ENCODE measurements around the gene HEY2.
A peak's percentile ranks its signal among the peaks of the same experiment; 100 is the strongest.

HEY2 gene

DNA sequence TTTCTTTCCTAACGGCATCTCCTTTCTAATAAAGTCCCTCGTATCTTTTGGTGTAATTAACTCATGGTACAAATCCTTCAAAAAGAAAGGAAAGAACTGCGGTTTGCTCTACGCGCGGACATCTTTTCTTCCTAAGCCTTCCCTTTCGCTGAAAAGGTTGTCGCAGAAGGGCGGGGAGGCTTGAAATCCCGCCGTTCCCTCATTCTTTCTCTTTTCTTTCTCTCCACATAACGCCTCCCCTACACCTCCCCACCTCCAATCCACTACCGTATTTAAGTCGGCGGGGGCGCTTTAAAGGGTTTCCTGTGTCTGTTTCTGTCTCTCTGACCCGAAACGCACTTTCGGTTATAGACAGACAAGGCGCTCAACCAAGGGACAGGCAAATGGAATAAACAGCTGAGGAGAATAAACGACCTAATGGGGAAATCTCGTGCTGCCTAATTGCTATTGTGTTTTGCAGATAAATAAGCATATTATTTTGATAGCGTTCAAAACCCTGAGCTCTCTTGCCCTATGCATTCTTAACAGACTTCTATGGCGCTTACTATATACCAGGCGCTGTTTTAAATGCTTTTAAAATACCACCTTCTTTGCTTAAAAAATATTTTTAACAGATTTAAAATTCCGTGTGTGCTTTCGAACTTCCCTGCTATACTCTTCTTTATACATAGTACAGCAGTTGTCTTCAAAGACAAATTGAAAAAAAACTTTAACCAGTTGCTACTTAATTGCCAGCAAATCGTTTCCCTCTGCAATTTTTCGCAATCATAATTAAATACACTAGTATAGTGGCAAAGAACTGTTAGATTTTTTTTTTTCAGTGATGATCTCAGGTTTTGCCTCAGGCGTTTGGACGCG, 2.5 kb upstream of the HEY2 start (continued):
- TF ChIP-seq AEBP2 (tag by site-specific recombination; IDR thresholded peaks at IDR 0.05; ENCODE audit: borderline replicate concordance) (no peak), ZBTB1 (tag by site-specific recombination; IDR thresholded peaks at IDR 0.05) (no peak), ZNF514 (tag by site-specific recombination; IDR thresholded peaks at IDR 0.05) (no peak), OSR2 (tag by site-specific recombination; IDR thresholded peaks at IDR 0.05) (peak; percentile 77; the same call in 1 of the 2 replicates), ZNF37A (tag by site-specific recombination; IDR thresholded peaks at IDR 0.05) (no peak), ZNF16 (tag by site-specific recombination; IDR thresholded peaks at IDR 0.05; ENCODE audit: low read depth) (no peak), ZFP3 (tag by site-specific recombination; IDR thresholded peaks at IDR 0.05; ENCODE audit: low read depth) (no peak), ZNF510 (tag by site-specific recombination; IDR thresholded peaks at IDR 0.05; ENCODE audit: insufficient replicate concordance) (no peak), HOXD13 (CRISPR knock-in tag; IDR thresholded peaks at IDR 0.05; ENCODE audit: borderline replicate concordance) (no peak; the same call in 1 of the 2 replicates), ZNF112 (tag by site-specific recombination; IDR thresholded peaks at IDR 0.05) (no peak), ZNF292 (tag by site-specific recombination; IDR thresholded peaks at IDR 0.05; ENCODE audit: borderline replicate concordance, low read depth) (no peak), ZNF302 (tag by site-specific recombination; IDR thresholded peaks at IDR 0.05; ENCODE audit: low read depth) (no peak), ZNF19 (tag by site-specific recombination; IDR thresholded peaks at IDR 0.05; ENCODE audit: low read depth) (no peak), ZNF624 (tag by site-specific recombination; IDR thresholded peaks at IDR 0.05) (no peak), PRDM1 (tag by site-specific recombination; IDR thresholded peaks at IDR 0.05) (peak; percentile 90), ZNF274 (IDR thresholded peaks at IDR 0.05; ENCODE audit: low read length) (no peak), ZNF274 (tag by site-specific recombination; IDR thresholded peaks at IDR 0.05; ENCODE audit: borderline replicate concordance) (no peak), ZNF792 (tag by site-specific recombination; IDR thresholded peaks at IDR 0.05) (no peak), ZNF138 (tag by site-specific recombination; IDR thresholded peaks at IDR 0.05; ENCODE audit: borderline replicate concordance) (no peak), ZNF133 (tag by site-specific recombination; IDR thresholded peaks at IDR 0.05) (no peak), ZNF596 (tag by site-specific recombination; IDR thresholded peaks at IDR 0.05) (no peak), ZNF175 (tag by site-specific recombination; IDR thresholded peaks at IDR 0.05) (no peak), ZEB2 (tag by site-specific recombination; IDR thresholded peaks at IDR 0.05) (peak; percentile 60), ZNF473 (tag by site-specific recombination; IDR thresholded peaks at IDR 0.05) (no peak), SCRT2 (tag by site-specific recombination; IDR thresholded peaks at IDR 0.05) (peak; percentile 83)
- TF ChIP-seq, protein P1, sequence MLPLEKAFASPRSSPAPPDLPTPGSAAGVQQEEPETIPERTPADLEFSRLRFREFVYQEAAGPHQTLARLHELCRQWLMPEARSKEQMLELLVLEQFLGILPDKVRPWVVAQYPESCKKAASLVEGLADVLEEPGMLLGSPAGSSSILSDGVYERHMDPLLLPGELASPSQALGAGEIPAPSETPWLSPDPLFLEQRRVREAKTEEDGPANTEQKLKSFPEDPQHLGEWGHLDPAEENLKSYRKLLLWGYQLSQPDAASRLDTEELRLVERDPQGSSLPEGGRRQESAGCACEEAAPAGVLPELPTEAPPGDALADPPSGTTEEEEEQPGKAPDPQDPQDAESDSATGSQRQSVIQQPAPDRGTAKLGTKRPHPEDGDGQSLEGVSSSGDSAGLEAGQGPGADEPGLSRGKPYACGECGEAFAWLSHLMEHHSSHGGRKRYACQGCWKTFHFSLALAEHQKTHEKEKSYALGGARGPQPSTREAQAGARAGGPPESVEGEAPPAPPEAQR (tag by site-specific recombination; IDR thresholded peaks at IDR 0.05): no peak
- TF ChIP-seq, protein P2, sequence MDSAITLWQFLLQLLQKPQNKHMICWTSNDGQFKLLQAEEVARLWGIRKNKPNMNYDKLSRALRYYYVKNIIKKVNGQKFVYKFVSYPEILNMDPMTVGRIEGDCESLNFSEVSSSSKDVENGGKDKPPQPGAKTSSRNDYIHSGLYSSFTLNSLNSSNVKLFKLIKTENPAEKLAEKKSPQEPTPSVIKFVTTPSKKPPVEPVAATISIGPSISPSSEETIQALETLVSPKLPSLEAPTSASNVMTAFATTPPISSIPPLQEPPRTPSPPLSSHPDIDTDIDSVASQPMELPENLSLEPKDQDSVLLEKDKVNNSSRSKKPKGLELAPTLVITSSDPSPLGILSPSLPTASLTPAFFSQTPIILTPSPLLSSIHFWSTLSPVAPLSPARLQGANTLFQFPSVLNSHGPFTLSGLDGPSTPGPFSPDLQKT (IDR thresholded peaks at IDR 0.05; ENCODE audit: borderline replicate concordance, low read depth, low read length): no peak
- TF ChIP-seq, protein P3, sequence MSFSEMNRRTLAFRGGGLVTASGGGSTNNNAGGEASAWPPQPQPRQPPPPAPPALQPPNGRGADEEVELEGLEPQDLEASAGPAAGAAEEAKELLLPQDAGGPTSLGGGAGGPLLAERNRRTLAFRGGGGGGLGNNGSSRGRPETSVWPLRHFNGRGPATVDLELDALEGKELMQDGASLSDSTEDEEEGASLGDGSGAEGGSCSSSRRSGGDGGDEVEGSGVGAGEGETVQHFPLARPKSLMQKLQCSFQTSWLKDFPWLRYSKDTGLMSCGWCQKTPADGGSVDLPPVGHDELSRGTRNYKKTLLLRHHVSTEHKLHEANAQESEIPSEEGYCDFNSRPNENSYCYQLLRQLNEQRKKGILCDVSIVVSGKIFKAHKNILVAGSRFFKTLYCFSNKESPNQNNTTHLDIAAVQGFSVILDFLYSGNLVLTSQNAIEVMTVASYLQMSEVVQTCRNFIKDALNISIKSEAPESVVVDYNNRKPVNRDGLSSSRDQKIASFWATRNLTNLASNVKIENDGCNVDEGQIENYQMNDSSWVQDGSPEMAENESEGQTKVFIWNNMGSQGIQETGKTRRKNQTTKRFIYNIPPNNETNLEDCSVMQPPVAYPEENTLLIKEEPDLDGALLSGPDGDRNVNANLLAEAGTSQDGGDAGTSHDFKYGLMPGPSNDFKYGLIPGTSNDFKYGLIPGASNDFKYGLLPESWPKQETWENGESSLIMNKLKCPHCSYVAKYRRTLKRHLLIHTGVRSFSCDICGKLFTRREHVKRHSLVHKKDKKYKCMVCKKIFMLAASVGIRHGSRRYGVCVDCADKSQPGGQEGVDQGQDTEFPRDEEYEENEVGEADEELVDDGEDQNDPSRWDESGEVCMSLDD (tag by site-specific recombination; IDR thresholded peaks at IDR 0.05): no peak
- TF ChIP-seq, protein P4, sequence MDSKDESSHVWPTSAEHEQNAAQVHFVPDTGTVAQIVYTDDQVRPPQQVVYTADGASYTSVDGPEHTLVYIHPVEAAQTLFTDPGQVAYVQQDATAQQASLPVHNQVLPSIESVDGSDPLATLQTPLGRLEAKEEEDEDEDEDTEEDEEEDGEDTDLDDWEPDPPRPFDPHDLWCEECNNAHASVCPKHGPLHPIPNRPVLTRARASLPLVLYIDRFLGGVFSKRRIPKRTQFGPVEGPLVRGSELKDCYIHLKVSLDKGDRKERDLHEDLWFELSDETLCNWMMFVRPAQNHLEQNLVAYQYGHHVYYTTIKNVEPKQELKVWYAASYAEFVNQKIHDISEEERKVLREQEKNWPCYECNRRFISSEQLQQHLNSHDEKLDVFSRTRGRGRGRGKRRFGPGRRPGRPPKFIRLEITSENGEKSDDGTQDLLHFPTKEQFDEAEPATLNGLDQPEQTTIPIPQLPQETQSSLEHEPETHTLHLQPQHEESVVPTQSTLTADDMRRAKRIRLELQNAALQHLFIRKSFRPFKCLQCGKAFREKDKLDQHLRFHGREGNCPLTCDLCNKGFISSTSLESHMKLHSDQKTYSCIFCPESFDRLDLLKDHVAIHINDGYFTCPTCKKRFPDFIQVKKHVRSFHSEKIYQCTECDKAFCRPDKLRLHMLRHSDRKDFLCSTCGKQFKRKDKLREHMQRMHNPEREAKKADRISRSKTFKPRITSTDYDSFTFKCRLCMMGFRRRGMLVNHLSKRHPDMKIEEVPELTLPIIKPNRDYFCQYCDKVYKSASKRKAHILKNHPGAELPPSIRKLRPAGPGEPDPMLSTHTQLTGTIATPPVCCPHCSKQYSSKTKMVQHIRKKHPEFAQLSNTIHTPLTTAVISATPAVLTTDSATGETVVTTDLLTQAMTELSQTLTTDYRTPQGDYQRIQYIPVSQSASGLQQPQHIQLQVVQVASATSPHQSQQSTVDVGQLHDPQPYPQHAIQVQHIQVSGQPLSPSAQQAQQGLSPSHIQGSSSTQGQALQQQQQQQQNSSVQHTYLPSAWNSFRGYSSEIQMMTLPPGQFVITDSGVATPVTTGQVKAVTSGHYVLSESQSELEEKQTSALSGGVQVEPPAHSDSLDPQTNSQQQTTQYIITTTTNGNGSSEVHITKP (tag by site-specific recombination; IDR thresholded peaks at IDR 0.05): peak; percentile 72

Measured in HEK293 (cell line).